Pancreas (tissue), 10 donors: Measurements from ENCODE around the gene METRN. TPM values are rescaled to one million over a fixed set of nuclear protein-coding genes. Genes with fewer than 3 reads are reported as not detected.

Experiments
- ATAC-seq, 4 donors: fragments of 200-7000 bp; cut with Tn5 transposase; one replicate each; pipeline versions ENCODE4 v1.8.0 to v1.9.1; 2020; ENCODE audit warnings: mild to moderate bottlenecking in 4 of 4, moderate library complexity in 4 of 4
- DNase-seq, 6 donors: peaks; one replicate each; pipeline ENCODE4 v3.0.0-alpha.2; 2020
- FAIRE-seq: peaks from 2 replicates; lab custom pipeline; 2012; peaks lifted over from hg19 to GRCh38; lab: Jason Lieb, UNC
- H3K27ac ChIP-seq, 4 donors: fragments of 200-600 bp; sonication (generic); 1 replicate in 3 of 4; 2 replicates in 1 of 4; pipeline versions ENCODE4 v1.5.0 to v1.8.0; 2020
- H3K27me3 ChIP-seq, 4 donors: fragments of 200-600 bp; one replicate each; pipeline ENCODE4 v1.8.0; 2021
- H3K36me3 ChIP-seq, 3 donors: fragments of 200-600 bp; sonication (generic) in 1 of 3; one replicate each; pipeline versions ENCODE4 v1.5.0 to v1.8.0; 2020 to 2021
- H3K4me1 ChIP-seq, 3 donors: fragments of 200-600 bp; one replicate each; pipeline ENCODE4 v1.8.0; 2021
- H3K4me3 ChIP-seq, 4 donors: fragments of 200-600 bp; sonication (generic) in 2 of 4; one replicate each; pipeline versions ENCODE4 v1.5.0 to v1.8.0; 2020 to 2021
- H3K9me3 ChIP-seq, 4 donors: fragments of 200-600 bp; one replicate each; pipeline ENCODE4 v1.8.0; 2021
- CTCF ChIP-seq, 4 donors: fragments of 200-600 bp; sonication (generic) in 3 of 4; IDR thresholded peaks; one replicate each; pipeline versions ENCODE4 v1.5.0 to v1.8.0; 2021; ENCODE audit warnings: antibody characterized with exemption in 4 of 4
- WGBS, 2 donors: extraction: QIAGEN DNeasy Blood & Tissue Kit; methylation state at CpG; one replicate each; pipeline ENCODE4 v1.1.7; 2013; 5-methylcytosine and 5-hydroxymethylcytosine counted together
- intact Hi-C, 3 donors: fragments of 100-400 bp; cut with DNase I; formaldehyde crosslinking; loops; one replicate each; pipeline versions ENCODE4 v1.11.1 to v1.14.2; 2022
- polyA plus RNA-seq, 2 donors: library from polyadenylated mRNA; stranded (reverse); fragments of 200-250 nt; gene quantifications; one replicate each; pipeline ENCODE4 v1.2.3, GENCODE V29; 2013
- total RNA-seq, 6 donors: library from RNA; stranded (reverse); fragmentation: NEBNext Ultra II Directional in 4 of 6; extraction: Animal tissue kit (Norgen Biotek cat#: 25700) in 4 of 6; gene quantifications; one replicate each; pipeline versions ENCODE4 v1.2.1 to v1.2.4, GENCODE V29; 2021 to 2023
- donor health status: healthy with polysubstance abuse.
- donor health status: DM: no; HTN: no; CAD: no; lungs with moderate emphysema.
- donor health status: DM: no; HTN: no; CAD: no.
- donor health status: control.
- donor health status: control.
- donor health status: Bipolar disorder and iron deficiency.
- donor health status: DM: yes; HTN: yes; CAD: no.
- donor health status: DM: no; HTN: no; CAD: no.
- donor health status: DM: no; HTN: no; CAD: no.
- donor health status: DM: yes; HTN: yes; CAD: no.

The METRN gene
- total and polyA plus RNA-seq, 8 donors = 27.6 to 82.0 (median 42.2) TPM

DNA sequence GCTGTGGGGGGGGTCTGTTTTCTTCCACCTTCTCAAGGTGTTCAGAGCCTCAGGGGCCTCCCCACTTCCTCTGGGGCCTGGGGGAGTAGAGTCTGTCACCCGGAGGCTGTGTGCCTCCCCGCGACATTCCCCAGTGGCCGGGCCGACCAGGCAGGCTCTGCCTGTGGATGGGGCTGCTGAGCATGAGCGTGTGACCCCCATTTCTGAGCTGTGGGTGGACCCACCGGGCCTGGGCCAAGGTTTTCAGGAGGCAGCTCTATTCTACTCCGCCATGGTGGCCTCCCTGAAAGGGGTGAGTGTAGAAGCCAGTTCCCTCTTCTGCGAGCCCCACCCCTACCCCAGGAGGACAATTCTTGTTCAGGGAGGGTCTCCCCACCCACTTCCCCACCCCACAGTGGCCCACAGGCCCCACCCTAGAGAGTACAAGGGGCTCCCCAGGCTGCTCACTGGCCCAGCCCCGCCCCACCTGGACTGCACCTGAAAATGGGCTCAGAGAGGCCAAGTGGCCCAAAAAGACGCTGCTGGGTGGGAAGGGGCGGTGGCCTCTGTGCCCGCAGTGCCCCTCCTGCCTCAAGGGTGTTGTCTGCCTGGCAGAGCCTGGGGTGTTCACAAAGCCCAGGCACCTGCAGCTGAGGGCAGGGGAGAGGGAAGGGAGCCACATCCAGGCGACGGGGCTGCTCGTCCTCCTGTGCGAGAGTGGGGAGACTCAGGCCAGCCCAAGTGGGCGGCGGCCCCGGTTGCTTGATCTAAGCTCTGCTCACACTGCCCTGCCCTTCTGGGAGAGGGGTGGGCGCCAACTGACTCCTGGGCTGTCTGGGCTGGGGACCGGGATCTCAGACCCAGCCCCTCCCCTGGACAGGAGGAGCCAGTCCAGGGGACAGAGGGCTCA is 47.0 kb downstream of the METRN start:
- Histone ChIP-seq H3K4me1 (no peaks in the 10 kb centered on the region), H3K36me3 (no peaks in the 10 kb centered on the region), H3K9me3 (no peaks in the 10 kb centered on the region), H3K4me3 (no peak overlapping the region), H3K27me3 (no peaks in the 10 kb centered on the region), H3K27ac (no peak overlapping the region)
- FAIRE-seq (no peak), ATAC-seq (no peak), DNase-seq (peak in 2 of 6 donors; percentile 14 to 65)
- WGBS, 2 donors = 54 to 66% methylated on average over 22 of the region's 22 CpGs
- intact Hi-C loops = no loop called here
- TF ChIP-seq CTCF (IDR thresholded peaks at IDR 0.05) = no peak

DNA sequence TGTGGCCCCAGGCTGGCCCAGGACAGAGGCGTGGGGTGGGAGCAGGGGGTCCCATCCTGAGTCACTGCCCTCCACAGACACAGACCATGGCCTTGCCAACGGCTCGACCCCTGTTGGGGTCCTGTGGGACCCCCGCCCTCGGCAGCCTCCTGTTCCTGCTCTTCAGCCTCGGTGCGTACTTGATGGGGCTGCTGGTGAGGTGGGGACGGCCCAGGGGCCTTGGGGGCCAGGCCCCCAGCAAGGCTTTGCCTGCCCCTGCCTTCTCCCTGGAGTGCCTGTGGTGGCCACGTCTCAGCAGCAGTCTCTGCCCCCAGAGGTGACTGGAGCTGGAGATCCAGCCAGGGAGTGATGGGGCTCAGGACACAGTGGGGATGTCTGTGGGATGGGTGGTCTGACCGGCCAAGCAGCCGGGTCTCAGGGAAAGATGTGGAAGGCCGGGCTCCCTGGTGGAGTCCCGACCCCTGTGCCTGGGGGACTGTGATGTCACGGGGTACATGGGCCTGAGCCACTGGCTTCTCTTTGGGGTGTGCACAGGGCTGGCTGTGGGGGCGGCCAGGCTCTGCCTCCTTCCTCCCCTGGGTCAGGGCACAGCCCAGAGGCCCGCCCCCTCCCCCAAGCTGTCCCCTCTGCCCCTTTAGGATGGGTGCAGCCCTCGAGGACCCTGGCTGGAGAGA is 47.8 kb downstream of the METRN start:
- intact Hi-C loops = no loop called here
- no peaks in the 10 kb centered on the region for H3K27me3 ChIP-seq
- no peak for ATAC-seq
- no peaks in the 10 kb centered on the region for H3K9me3 ChIP-seq
- TF ChIP-seq CTCF (IDR thresholded peaks at IDR 0.05) = no peak
- no peak overlapping the region for H3K4me3 ChIP-seq
- no peak overlapping the region for H3K27ac ChIP-seq
- no peaks in the 10 kb centered on the region for H3K4me1 ChIP-seq
- H3K36me3 ChIP-seq = no peaks in the 10 kb centered on the region
- 47 to 65% methylated on average over 17 of the region's 17 CpGs for WGBS, 2 donors
- no peak for FAIRE-seq
- DNase-seq = peak in 1 of 6 donors; percentile 26

DNA sequence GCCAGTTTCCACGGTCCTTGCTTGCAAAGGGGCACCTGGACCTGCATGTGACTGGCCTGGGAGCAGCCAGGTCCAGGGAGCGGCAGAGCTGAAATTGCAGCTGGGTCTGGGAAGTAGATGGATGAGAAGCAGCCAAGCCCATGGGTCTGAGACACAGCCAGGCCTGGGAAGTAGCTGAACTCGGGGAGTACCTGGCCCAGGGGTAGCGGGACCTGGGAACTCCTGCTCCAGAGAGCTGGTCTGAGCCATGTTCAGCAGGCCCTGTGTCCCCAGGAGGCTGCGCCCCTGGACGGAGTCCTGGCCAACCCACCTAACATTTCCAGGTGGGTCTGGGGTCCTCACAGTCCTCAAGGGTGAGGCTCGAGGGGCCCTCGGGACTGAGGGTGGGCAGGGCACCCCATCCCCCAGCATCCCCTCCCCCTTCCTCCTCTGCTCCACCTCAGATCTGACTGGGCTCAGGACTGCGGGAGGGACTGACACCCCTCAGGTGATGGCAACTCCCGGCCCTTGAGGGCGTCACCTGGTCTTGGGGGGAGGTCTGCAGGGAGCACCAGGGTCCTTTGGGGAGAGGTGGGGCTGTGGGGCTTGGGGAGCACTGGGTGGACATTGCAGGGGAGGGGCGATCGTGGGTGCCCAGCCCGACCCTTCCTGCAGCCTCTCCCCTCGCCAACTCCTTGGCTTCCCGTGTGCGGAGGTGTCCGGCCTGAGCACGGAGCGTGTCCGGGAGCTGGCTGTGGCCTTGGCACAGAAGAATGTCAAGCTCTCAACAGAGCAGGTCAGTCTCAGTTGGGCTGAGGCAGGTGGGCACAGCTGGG is 48.7 kb downstream of the METRN start:
- no peaks in the 10 kb centered on the region for H3K36me3 ChIP-seq
- no peaks in the 10 kb centered on the region for H3K4me1 ChIP-seq
- TF ChIP-seq CTCF (IDR thresholded peaks at IDR 0.05) = no peak
- no peak overlapping the region for H3K27ac ChIP-seq
- no peak overlapping the region for H3K4me3 ChIP-seq
- no peaks in the 10 kb centered on the region for H3K27me3 ChIP-seq
- H3K9me3 ChIP-seq = no peaks in the 10 kb centered on the region
- 52 to 63% methylated on average over 19 to 21 of the region's 21 CpGs for WGBS, 2 donors
- ATAC-seq = no peak
- DNase-seq = peak in 1 of 6 donors; percentile 51
- intact Hi-C loops = no loop called here
- no peak for FAIRE-seq

DNA sequence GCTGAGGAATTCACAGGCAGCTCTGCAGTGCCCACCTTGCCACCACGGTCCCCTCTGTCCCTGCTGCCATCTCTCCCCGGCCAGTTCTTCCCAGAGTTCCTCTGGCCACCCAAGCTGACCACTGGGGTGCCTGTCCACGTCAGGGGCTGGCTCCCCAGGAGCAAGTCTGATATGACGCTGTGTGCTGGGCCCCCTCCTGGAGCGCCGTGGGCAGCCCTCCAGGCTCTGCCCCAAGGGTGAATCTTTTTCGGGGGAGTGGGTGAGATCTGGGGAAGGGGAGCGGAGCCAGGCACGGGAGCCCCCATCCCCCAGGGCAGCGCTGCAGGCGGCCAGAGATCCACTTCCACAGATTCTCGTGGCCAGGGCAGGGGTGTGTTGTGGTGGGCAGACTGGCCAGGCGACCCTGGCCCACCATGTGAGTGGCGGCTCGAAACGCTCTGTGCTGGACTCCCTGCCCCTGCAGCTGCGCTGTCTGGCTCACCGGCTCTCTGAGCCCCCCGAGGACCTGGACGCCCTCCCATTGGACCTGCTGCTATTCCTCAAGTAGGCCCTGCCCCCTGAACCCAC is 49.3 kb downstream of the METRN start:
- H3K4me3 ChIP-seq = no peak overlapping the region
- intact Hi-C loops = no loop called here
- no peaks in the 10 kb centered on the region for H3K9me3 ChIP-seq
- no peak for FAIRE-seq
- TF ChIP-seq CTCF (IDR thresholded peaks at IDR 0.05) = no peak
- no peaks in the 10 kb centered on the region for H3K27me3 ChIP-seq
- ATAC-seq = no peak
- no peaks in the 10 kb centered on the region for H3K4me1 ChIP-seq
- WGBS, 2 donors = 48 to 62% methylated on average over 20 of the region's 20 CpGs
- DNase-seq = no peak
- H3K27ac ChIP-seq = no peak overlapping the region
- H3K36me3 ChIP-seq = no peaks in the 10 kb centered on the region
